DOHH2 (cell line): ENCODE measurements around the gene DHX58.

ENCODE experiments used
- EZH2phosphoT487 ChIP-seq: fragments of 200-600 bp; sonication (generic); IDR thresholded peaks from 2 replicates; pipeline ENCODE4 v1.6.1; 2017; ENCODE audit warnings: borderline replicate concordance, mild to moderate bottlenecking, antibody characterized with exemption, low read length, moderate library complexity, mixed read lengths
- TF ChIP-seq, protein P1 (sequence below): fragments of 200-600 bp; sonication (generic); IDR thresholded peaks from one replicate; pipeline ENCODE4 v1.5.1; 2014; ENCODE audit warnings: antibody characterized with exemption, mild to moderate bottlenecking, low read depth, low read length; ENCODE audit not compliant: poor library complexity, severe bottlenecking

DNA sequence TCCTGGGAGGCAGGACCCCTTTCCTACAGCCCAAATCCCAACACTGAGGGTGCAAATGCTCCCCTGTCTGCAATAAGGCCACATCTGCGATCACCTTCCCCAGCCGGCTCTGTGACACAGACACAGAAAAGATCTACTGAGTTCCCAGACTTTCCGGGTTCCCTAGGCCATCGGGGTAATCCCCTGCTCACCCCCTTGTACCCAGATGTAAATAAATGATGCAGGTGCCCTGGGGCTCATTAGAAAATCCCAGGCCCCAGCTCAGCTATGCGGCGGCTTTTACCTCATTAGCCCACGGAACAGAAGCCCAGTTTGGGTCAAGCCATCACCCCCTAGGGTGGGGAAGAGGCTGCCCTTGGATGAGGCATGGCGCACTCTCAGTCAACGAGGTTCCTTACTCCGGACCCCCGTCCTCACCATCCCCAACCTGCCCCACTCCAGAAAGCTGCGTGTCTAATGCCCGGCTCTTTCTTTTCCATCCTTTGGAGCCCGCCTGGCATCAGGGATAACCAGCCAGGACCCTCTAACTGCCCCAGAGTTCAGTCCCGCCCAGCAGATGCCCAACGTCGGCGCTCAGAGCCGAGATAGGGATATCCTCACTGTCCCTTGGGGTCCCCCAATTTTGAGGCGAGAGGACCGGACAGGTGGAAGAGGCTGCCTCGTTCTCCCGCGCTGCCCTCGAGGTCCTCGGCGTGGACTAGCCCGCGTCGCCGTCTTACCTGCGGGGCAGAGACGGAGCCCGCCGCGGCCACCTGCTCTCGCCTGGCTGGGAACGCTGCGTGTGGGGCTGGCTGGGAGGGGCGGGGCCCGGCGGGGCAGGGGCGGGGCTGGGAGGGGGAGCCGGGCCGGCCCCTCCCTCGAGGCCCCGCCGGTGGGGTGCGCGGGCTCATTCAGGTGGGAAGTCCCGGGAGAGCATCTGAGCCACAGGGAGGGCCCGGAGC is 14.6 kb downstream of the DHX58 start, which contains the start of gene ZNF385C:
- TF ChIP-seq, protein P1, sequence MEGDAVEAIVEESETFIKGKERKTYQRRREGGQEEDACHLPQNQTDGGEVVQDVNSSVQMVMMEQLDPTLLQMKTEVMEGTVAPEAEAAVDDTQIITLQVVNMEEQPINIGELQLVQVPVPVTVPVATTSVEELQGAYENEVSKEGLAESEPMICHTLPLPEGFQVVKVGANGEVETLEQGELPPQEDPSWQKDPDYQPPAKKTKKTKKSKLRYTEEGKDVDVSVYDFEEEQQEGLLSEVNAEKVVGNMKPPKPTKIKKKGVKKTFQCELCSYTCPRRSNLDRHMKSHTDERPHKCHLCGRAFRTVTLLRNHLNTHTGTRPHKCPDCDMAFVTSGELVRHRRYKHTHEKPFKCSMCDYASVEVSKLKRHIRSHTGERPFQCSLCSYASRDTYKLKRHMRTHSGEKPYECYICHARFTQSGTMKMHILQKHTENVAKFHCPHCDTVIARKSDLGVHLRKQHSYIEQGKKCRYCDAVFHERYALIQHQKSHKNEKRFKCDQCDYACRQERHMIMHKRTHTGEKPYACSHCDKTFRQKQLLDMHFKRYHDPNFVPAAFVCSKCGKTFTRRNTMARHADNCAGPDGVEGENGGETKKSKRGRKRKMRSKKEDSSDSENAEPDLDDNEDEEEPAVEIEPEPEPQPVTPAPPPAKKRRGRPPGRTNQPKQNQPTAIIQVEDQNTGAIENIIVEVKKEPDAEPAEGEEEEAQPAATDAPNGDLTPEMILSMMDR = no peak
- TF ChIP-seq EZH2phosphoT487 = no peak
